22Rv1 (cell line): ENCODE results near the gene SLC25A22.

Source experiments
- CTCF ChIP-seq: fragments of 450-650 bp; IDR thresholded peaks from 2 replicates; pipeline ENCODE4 v1.5.1; 2017; ENCODE audit warnings: mild to moderate bottlenecking
- ZFX ChIP-seq: fragments of 450-650 bp; IDR thresholded peaks from 2 replicates; pipeline ENCODE4 v1.6.1; 2017; ENCODE audit warnings: antibody characterized with exemption, borderline replicate concordance

DNA sequence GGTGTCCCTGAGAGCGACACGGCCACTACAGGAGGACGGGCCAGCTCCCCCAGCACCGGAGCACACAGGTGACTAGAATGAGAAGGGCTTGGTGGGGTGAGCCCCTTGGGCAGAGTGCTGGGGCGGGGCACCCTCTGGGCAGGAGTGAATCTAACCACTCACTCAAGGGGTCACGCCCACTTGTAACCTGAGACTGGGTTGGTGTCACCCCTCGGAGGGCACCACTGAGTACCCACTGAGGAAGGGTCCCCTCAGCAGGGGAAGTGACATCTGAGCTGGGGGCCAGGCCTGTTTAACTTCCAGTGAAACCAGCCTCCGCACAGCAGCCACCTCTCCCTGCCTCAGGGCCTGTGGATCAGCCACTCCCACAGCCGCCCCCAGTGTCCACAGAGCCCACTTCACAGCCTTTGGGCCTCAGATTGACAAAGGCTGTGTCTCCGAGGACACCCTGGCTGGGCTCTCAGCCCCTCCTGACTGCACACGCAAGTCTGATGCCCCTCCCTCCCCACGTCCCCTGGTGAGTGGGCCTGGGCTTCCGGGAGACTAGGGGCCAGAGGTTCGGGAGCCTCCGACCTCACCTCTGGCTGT, 26.4 kb downstream of the SLC25A22 start:
- TF ChIP-seq CTCF (no peak), ZFX (no peak)
